ENCODE data around the gene SDSL.

Gene SDSL

GRCh38 chr12:113396828-113397496 is 25.2 kb upstream of the SDSL start:
- DNase-seq: no peak

- no peak for DNase-seq
Observed at GRCh38 chr12:113397497-113398197, 24.5 kb upstream of the SDSL start.

DNA sequence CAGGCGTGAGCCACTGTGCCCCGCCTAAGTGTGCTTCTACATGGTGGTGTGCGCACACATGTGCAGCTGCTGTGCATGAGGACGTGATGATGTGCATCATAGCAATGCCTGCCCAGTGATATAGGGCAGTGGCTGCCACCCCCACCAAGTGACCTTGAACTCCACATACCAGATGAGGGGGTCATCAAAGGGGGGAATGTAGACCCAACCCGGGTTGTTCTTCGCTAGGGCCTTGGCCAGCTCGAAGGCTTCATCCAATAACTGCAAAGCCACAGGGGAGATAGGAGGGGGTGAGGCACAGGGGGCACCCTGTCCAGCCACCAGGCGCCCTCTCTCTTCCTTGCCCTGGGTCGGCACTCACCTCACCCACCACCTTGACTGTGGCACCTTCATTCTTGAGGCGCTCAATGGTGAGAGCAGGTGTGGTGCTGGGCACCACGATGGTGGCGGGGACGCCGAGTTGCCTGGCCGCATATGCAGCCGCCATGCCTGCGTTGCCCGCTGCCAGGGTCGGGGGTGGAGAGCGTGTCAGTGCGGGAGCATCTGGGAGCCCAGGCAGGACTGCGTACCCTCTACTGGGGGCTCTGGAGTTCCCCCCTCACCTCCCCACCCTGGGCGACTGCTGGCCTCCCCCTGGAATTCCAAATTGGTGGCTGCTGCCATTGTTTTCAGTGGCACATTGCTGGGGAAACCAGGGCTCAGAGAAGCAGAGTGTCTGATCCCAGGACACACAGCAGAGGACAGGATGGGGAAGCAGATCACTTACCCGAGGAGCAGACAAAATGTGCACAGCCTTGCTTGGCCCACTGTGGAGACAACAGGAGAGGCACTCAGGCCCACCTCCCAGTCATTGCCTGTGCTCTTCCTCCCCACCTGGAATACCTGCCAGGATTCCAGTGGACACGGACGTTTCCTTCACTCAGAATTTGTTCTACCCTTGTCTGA is 23.6 kb upstream of the SDSL start:
- no peak for DNase-seq

GRCh38 chr12:113399490-113399889 is 22.7 kb upstream of the SDSL start:
- DNase-seq: no peak

DNA sequence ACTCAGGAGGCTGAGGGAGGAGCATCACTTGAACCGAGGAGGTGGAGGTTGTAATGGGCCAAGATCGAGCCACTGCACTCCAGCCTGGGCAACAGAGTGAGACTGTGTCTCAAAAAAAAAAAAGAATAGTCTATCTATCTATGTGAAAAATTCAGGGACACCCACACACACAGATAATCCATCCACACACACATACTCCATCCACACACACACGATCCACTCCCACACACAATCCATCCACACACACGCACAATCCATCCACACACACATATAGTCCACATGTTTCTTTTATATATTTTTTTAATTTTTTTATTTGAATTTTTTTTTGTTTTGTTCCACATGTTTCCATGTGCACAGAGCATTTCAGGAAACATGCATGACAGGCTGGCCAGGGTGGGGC is 21.8 kb upstream of the SDSL start:
- DNase-seq: no peak

DNA sequence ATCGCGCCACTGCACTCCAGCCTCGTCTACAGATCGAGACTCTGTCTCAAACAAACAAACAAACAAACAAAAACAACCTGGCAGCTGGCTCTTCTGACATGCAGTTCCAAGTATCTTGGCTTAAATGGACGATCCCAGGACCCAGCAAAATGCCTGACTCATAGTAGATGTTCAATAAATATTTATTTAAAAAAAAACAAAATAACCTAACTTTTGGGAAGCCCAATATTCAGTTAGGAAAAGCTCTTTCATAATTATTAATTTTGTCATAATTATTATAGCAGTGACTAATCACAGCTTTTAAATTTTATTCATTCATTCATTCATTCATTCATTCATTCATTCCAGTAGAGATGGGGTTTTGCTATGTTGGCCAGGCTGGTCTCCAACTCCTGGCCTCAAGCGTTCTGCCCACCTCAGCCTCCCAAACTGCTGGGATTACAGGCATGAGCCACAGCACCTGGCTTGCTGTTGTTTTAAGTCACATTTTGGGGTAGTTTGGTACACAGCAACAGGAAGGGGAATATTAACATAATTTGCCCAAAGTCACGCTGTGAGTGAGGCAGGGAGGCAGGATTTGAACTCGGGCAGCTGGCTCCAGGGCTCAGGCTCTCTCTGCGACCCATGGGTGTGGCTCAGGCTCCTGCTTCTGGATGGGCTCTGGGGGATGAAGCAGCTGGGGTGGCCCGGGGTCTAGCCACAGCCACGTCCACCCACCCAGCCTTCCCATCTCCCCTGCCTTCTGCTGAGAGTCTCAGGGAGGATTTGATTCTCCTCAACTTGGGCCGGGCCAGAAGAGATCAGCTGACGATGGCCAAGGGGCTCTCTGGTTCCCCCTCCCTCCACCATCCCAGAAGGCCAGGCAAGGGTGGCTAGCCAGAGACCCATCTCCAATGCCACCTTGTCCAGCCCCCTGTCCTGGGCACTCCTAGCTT is 20.8 kb upstream of the SDSL start:
- no peak for DNase-seq

DNA sequence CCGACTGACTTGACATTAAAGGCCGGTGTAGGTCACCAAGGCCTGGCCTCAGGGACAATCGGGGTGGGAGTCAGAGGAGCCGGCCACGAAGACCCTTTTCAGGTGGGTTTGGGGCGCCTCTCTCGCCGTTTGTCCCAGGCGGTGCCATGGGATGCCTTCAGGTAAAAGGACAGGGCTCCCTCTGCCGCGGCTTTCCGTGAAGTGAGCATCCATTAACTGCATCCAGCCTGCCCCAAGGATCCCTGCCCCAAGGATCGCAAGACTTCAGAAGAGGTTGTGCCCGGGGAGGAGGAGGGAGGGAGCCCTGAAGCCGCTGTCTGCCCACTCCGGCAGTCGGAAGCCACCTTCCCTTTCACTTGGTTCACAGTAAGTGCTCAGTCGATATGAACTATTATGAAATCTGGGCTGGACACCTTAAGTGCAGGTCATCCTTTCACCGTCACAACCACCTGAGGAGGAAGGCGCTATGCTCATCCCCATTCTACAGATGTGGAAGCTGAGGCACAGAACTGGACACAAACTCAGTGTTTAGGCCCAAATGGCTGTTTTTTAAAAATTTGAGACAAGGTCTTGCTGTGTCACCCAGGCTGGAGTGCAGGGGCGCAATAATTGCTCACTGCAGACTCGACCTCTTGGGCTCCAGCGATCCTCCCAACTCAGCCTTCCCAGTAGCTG is 19.5 kb upstream of the SDSL start:
- DNase-seq: no peak

DNA sequence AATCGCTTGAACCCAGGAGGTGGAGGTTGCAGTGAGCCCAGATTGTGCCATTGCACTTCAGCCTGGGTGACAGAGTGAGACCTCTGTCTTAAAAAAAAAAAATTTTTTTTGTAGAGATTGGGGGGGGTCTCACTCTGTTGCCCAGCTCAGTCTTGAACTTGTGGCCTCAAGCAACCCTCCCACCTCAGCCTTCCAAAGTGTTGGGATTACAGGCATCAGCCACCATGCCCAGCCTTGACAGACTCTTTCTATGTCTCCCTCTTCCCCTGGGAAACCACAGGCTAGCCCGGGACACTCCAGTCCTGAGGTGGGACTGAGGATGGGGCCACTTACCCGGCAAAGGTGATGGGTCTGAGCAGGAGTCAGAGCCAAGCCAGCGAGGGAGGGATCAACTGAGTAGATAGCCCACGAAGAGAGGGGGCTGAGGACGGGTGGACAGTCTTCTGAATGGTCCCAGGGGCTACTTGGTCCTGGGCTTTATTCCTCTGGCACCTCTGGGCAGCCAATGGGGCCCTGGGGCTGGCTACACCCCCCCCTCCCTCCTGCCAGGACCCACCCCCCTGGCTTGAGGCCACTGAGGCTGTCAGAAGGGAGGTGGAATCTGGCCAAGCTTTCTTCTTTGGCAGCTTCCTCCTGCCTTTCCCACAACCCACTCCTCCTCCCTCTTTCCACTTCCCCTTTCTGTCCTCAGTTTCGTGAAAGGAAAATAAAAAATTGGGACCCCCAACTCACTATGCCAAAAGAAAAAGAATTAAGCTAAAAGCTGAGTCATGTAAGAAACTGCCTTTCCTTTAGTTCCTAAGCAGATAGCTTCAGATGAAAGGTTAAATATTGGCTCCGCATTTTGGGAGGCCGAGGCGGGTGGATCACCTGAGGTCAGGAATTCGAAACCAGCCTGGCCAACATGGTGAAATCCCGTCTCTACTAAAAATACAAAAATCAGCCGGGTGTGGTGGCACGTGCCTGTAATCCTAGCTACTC is 18.5 kb upstream of the SDSL start, which contains the start of gene SDS:
Gene SDS (minus strand): TSS at position 453 of the 981 bp plus-strand sequence. CDS start 4,179 bp downstream, outside the sequence.
- DNase-seq: no peak

- DNase-seq: no peak
Observed at GRCh38 chr12:113405694-113406093, 16.5 kb upstream of the SDSL start.

DNA sequence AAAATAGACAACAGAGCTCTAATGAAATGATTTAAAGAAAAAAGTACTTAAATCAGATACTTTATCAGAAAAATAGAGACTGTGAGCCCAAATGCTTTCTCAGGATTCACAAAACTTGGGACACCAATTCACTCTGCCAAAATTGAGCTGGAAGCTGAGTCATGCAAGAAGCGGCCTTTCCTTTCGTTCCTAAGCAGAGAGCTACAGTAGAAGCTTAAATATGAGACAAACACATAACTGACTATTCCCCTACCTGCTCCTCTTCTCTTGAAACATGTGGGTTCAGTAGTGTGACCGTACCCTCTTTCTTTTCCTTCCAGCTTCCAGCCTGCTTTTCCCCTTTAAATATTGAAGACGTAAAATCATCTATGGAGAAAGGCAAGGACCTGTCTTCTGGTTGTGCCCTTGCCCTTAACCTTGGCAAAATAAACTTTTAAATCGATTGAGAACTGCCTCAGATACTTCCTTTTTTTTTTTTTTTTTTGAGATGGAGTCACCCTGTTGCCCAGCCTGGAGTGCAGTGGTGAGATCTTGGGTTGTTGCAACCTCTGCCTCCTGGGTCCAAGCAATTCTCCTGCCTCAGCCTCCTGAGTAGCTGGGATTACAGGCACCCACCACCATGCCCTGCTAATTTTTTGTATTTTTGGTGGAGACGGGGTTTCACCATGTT is 14.1 kb upstream of the SDSL start:
- no peak for DNase-seq

DNA sequence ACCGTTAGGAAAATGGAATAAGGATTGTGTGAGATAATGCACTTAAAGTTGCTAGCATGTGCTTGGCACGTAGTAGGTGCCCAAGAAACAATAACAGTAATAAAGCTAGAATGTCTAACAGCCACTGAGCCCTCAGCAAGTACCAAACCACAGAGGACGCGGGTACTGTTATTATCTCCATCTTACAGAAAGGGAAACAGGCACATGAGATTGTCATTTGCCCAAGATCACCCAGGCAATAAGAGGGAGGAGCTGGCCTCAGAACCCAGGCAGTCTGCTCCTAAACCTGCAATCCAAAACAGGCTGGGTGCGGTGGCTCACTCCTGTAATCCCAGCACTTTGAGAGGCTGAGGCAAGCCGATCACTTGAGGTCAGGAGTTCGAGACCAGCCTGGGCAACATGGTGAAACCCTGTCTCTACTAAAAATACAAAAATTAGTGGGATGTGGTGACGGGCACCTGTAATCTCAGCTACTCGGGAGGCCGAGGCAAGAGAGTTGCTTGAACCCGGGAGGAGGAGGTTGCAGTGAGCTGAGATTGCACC is 13.4 kb upstream of the SDSL start:
- DNase-seq: no peak

- no peak for DNase-seq
Observed at GRCh38 chr12:113409462-113410124, 12.6 kb upstream of the SDSL start.

DNA sequence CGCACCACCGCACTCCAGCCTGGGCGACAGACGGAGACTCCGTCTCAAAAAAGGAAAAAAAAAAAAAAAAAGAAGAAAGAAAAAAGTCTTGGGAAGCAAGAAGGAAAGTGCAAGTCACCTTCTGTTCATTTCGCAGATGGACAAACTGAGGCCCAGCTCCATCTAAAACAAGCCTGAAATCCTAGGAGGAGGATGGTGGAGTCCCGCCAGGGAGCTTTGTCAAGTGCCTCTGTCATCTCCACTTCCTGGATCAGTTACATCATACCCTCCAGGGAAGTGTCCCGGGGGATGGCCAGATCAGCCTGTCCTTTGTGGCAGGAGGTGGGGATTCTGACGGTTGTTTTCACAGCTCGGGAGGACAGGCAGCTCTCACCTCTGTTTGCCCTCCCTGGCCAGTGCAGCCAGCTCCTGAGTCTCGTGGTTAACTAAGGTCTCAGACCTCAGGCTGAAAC is 8.7 kb upstream of the SDSL start:
- DNase-seq: no peak

GRCh38 chr12:113414519-113415038 is 7.6 kb upstream of the SDSL start:
- DNase-seq: no peak

DNA sequence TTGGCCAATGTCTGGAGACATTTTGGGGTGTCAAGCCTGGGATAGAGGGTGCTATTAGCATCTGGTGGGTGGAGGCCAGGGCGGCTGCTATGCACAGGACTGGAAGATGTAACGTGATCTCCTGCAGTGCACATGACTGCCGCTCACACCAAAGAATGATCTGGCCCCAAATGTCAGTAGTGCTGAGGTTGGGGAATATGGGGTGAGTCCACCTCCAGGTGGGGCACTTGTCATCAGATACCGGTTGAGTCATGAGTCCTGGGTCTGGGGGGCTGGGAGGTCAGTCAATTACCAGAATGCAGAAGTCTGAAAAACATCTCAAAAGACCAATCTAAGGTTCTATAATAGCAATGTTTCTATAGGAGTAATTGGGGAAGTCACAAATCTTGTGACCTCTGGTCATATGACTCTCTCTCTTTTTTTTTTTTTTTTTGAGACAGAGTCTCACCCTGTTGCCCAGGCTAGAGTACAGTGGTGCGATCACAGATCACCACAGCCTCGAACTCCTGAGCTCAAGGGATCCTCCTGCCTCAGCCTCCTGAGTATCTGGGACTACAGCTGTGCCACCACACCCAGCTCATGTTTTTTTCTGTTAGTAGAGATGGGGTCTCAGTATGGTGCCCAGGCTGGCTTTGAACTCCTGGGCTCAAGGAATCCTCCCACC is 6.0 kb upstream of the SDSL start:
- no peak for DNase-seq

GRCh38 chr12:113418213-113418879 is 3.8 kb upstream of the SDSL start:
- DNase-seq: no peak

DNA sequence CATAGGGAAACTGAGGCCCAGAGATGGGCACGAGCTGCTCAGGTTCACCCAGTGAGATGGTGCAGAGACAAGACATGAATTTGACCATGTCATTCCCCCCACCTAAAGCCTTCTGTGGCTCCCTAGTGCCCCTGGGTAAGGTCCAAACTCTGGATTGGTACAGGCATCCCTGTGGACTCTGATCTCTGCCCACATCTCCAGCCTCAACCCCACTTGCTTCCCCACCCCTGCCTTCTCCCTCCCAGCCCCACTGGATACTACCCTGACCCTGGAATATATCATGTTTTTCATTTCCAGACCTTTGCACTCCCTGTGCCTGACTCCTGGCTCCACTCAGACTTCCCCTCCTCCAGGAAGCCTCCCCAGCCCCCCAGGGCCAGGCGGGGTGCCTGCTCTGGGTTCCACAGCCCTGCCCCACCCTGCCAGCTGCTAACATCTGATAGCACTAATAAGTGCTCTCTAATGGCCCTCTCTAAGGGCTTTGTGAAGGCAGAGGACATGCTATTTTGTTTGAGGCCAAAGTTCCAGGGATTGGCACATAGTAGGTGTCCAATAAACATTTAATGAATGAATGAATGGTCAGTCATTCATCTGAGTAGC is 1.1 kb upstream of the SDSL start:
- no peak for DNase-seq

All from stimulated activated CD4-positive, alpha-beta T cell treated with anti-CD3 and anti-CD28 coated beads, Interleukin-4, amount 100 ng/mL, for 1 hour (primary cell).